Measurements from ENCODE around the gene PIPOX.

GRCh38 chr17:29054835-29055234 is 11.9 kb downstream of the PIPOX start:
- no peak for TF ChIP-seq POLR2A (IDR thresholded peaks at IDR 0.05)
- TF ChIP-seq CTCF (IDR thresholded peaks at IDR 0.05), result no peak
